ENCODE data around the gene MMEL1.

Gene MMEL1

DNA sequence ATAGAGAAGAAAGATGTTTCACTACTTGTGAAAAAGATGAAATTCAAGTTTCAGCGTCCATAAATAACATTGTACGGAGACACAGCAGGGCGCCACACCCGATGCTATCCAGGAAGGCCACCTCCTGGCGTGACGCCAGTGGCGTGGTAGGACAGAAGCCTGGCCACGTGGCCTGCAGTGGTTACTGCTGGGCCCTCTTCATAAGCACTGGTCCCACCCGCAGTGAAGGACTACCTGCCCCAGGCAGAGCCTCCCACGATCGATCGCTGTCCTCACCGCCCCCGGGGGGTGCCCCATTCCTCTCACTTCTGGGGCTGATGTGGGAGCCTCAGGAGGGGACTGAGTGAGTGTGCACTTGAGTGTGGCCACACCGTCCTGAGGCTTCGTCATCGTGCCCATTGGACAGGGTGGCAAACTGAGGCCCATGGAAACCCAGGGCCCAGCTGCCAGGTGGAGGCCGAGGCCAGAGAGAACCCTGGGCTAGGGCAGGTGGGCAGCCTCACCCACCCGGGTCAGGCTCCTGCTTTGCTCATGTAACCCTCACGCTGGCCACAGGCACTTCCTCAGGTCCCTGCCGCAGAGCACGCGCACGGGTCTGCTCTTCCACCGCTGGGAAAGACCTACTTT lies 91.1 kb downstream of the MMEL1 start:
- H3K27ac ChIP-seq (ENCODE audit: low read depth, low read length), result no peak overlapping the region
- peaks cover 45% of the 10 kb centered on the region for H3K27me3 ChIP-seq (ENCODE audit: control insufficient read depth, insufficient read depth, low read length)
- H3K36me3 ChIP-seq (ENCODE audit: control insufficient read depth, insufficient read depth, low read length), result no peaks in the 10 kb centered on the region
- no peak overlapping the region for H3K9ac ChIP-seq (ENCODE audit: low read depth, low read length)
- peaks cover 20% of the 10 kb centered on the region; the same call in 1 of the 2 replicates for H3K4me1 ChIP-seq (ENCODE audit: control insufficient read depth, insufficient read depth, low read length)
- H3K4me3 ChIP-seq (ENCODE audit: low read depth, low read length), result no peak overlapping the region
- no peaks in the 10 kb centered on the region for H3K9me3 ChIP-seq (ENCODE audit: control insufficient read depth, insufficient read depth, low read length)

DNA sequence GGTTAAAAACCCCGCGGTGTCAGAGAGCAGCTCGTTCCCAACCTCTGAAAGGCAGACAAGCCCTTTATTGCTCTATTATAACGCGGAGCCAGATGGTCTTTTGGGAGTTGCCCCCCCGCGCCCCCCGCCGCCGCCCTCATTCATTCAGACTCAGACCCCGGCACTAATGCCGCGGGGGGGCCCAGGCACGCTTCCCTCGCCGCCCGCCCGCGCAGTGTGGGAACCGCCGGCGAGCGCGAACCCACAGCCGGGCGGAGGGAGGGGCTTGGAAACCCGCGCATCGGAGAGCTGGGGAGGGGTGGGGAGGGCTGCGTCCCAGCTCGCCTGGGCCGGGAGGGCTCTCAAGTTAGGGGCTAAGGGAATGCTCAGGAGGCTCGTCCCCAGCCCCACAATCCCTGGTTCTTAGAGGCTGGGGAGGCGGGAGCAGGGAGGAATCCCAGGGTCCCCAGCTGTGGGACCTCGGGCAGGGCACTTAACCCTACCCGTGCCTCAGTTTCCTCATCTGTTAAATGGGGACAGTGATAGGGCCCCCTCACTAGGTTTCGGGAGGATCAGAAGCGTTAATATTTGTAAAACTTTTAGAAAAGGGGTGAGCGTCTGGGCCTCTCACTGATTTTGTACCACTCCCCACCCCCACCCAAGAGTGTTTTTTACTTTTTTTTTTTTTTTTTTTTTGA lies 91.9 kb downstream of the MMEL1 start:
- no peak overlapping the region for H3K9ac ChIP-seq (ENCODE audit: low read depth, low read length)
- H3K27ac ChIP-seq (ENCODE audit: low read depth, low read length), result no peak overlapping the region
- H3K9me3 ChIP-seq (ENCODE audit: control insufficient read depth, insufficient read depth, low read length), result no peaks in the 10 kb centered on the region
- H3K4me1 ChIP-seq (ENCODE audit: control insufficient read depth, insufficient read depth, low read length), result peaks cover 20% of the 10 kb centered on the region; the same call in 1 of the 2 replicates
- H3K4me3 ChIP-seq (ENCODE audit: low read depth, low read length), result no peak overlapping the region
- peaks cover 51% of the 10 kb centered on the region for H3K27me3 ChIP-seq (ENCODE audit: control insufficient read depth, insufficient read depth, low read length)
- H3K36me3 ChIP-seq (ENCODE audit: control insufficient read depth, insufficient read depth, low read length), result no peaks in the 10 kb centered on the region

Data from HUES48 (cell line).